Breast epithelium (tissue), 4 donors: ENCODE results near the gene SDS. TPM values are rescaled to one million over a fixed set of nuclear protein-coding genes. Genes with fewer than 3 reads are reported as not detected.

Experiments
- DNase-seq, 2 donors: peaks; one replicate each; pipeline ENCODE4 v3.0.0-alpha.2; 2019; ENCODE audit warnings: low spot score in 2 of 2
- H3K27ac ChIP-seq, 2 donors: fragments of 200-600 bp; sonication (generic) in 1 of 2; one replicate each; pipeline ENCODE4 v1.5.1; 2016 to 2019; ENCODE audit warnings: mild to moderate bottlenecking in 1 of 2
- H3K27me3 ChIP-seq, 2 donors: fragments of 200-600 bp; sonication (generic) in 1 of 2; one replicate each; pipeline versions ENCODE4 v1.5.1 to v1.6.0; 2017 to 2019; ENCODE audit warnings: control low read depth in 1 of 2, mild to moderate bottlenecking in 1 of 2
- H3K36me3 ChIP-seq: fragments of 200-600 bp; one replicate; pipeline ENCODE4 v1.5.1; 2019
- H3K4me1 ChIP-seq, 2 donors: fragments of 200-600 bp; sonication (generic); one replicate each; pipeline ENCODE4 v1.5.1; 2016 to 2019; ENCODE audit warnings: control low read depth in 1 of 2
- H3K4me3 ChIP-seq, 3 donors: fragments of 200-600 bp; sonication (generic); 1 replicate in 2 of 3; 2 replicates in 1 of 3; pipeline ENCODE4 v1.5.1; 2016 to 2019; ENCODE audit warnings: mild to moderate bottlenecking in 3 of 3, moderate library complexity in 2 of 3
- H3K9me3 ChIP-seq, 2 donors: fragments of 200-600 bp; sonication (generic) in 1 of 2; one replicate each; pipeline ENCODE4 v1.5.1; 2016 to 2019; ENCODE audit warnings: control low read depth in 1 of 2
- POLR2A ChIP-seq: fragments of 450-650 bp; IDR thresholded peaks from one replicate; pipeline ENCODE4 v1.6.1; 2016; ENCODE audit warnings: antibody characterized with exemption, mild to moderate bottlenecking, moderate library complexity
- POLR2AphosphoS5 ChIP-seq, 3 donors: sonication (generic); formaldehyde crosslinking; IDR thresholded peaks; one replicate each; pipeline ENCODE4 v1.6.1; 2017; ENCODE audit warnings: antibody characterized with exemption in 3 of 3
- intact Hi-C: fragments of 100-400 bp; cut with DNase I; formaldehyde crosslinking; loops from one replicate; pipeline ENCODE4 v1.15.1; 2023; ENCODE audit warnings: low total_unique reads
- total RNA-seq, 3 donors: library from RNA; depleted of rRNA; stranded (reverse); fragments of >200 nt; gene quantifications; one replicate each; pipeline ENCODE4 v1.1.0, GENCODE V29; 2016
- TF ChIP-seq, protein P1 (sequence below), 3 donors: fragments of 450-650 bp; IDR thresholded peaks; one replicate each; pipeline ENCODE4 v1.5.1; 2016 to 2017; ENCODE audit warnings: antibody characterized with exemption in 3 of 3, mild to moderate bottlenecking in 3 of 3, moderate library complexity in 3 of 3

The SDS gene
- total RNA-seq, 3 donors from 2014 or later, result 0.66 to 12.0 (median 0.80) TPM

GRCh38 chr12:113409462-113410124 is 5.9 kb upstream of the SDS start:
- intact Hi-C loops, result no loop called here

DNA sequence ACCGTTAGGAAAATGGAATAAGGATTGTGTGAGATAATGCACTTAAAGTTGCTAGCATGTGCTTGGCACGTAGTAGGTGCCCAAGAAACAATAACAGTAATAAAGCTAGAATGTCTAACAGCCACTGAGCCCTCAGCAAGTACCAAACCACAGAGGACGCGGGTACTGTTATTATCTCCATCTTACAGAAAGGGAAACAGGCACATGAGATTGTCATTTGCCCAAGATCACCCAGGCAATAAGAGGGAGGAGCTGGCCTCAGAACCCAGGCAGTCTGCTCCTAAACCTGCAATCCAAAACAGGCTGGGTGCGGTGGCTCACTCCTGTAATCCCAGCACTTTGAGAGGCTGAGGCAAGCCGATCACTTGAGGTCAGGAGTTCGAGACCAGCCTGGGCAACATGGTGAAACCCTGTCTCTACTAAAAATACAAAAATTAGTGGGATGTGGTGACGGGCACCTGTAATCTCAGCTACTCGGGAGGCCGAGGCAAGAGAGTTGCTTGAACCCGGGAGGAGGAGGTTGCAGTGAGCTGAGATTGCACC is 5.1 kb upstream of the SDS start:
- H3K9me3 ChIP-seq, result no peaks in the 10 kb centered on the region
- no peaks in the 10 kb centered on the region for H3K36me3 ChIP-seq
- intact Hi-C loops, result no loop called here
- H3K4me3 ChIP-seq, result no peak overlapping the region
- H3K27ac ChIP-seq, result no peak overlapping the region
- DNase-seq, result no peak
- no peaks in the 10 kb centered on the region for H3K4me1 ChIP-seq
- TF ChIP-seq POLR2AphosphoS5 (IDR thresholded peaks at IDR 0.05), result no peak
- TF ChIP-seq, protein P1, sequence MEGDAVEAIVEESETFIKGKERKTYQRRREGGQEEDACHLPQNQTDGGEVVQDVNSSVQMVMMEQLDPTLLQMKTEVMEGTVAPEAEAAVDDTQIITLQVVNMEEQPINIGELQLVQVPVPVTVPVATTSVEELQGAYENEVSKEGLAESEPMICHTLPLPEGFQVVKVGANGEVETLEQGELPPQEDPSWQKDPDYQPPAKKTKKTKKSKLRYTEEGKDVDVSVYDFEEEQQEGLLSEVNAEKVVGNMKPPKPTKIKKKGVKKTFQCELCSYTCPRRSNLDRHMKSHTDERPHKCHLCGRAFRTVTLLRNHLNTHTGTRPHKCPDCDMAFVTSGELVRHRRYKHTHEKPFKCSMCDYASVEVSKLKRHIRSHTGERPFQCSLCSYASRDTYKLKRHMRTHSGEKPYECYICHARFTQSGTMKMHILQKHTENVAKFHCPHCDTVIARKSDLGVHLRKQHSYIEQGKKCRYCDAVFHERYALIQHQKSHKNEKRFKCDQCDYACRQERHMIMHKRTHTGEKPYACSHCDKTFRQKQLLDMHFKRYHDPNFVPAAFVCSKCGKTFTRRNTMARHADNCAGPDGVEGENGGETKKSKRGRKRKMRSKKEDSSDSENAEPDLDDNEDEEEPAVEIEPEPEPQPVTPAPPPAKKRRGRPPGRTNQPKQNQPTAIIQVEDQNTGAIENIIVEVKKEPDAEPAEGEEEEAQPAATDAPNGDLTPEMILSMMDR (IDR thresholded peaks at IDR 0.05), result no peak
- TF ChIP-seq POLR2A, result no peak
- H3K27me3 ChIP-seq, result no peaks in the 10 kb centered on the region

More at GRCh38 chr12:113409462-113410124, 5.9 kb upstream of the SDS start:
- TF ChIP-seq, protein P1 (IDR thresholded peaks at IDR 0.05), result no peak
- H3K27me3 ChIP-seq, result no peaks in the 10 kb centered on the region
- no peaks in the 10 kb centered on the region for H3K36me3 ChIP-seq
- no peak overlapping the region for H3K4me3 ChIP-seq
- no peak overlapping the region for H3K27ac ChIP-seq
- no peak for DNase-seq
- H3K9me3 ChIP-seq, result no peaks in the 10 kb centered on the region
- no peaks in the 10 kb centered on the region for H3K4me1 ChIP-seq

- TF ChIP-seq, protein P1 (IDR thresholded peaks at IDR 0.05), result no peak
- no peak for TF ChIP-seq POLR2AphosphoS5 (IDR thresholded peaks at IDR 0.05)
- Histone ChIP-seq H3K9me3 (no peaks in the 10 kb centered on the region), H3K27ac (no peak overlapping the region), H3K27me3 (no peaks in the 10 kb centered on the region), H3K4me3 (no peak overlapping the region), H3K4me1 (no peaks in the 10 kb centered on the region), H3K36me3 (no peaks in the 10 kb centered on the region)
- intact Hi-C loops, result no loop called here
- no peak for DNase-seq
These were observed 4.4 kb upstream of the SDS start for GRCh38 chr12:113407931-113408600.

GRCh38 chr12:113405694-113406093 is 2.0 kb upstream of the SDS start:
- Histone ChIP-seq H3K27me3 (no peaks in the 10 kb centered on the region), H3K4me1 (no peaks in the 10 kb centered on the region), H3K9me3 (no peaks in the 10 kb centered on the region), H3K27ac (no peak overlapping the region), H3K36me3 (no peaks in the 10 kb centered on the region), H3K4me3 (no peak overlapping the region)
- intact Hi-C loops, result no loop called here
- no peak for DNase-seq
- TF ChIP-seq POLR2AphosphoS5 (IDR thresholded peaks at IDR 0.05), result no peak
- TF ChIP-seq, protein P1 (IDR thresholded peaks at IDR 0.05), result no peak
- no peak for TF ChIP-seq POLR2A

- no peak for DNase-seq
- TF ChIP-seq POLR2A, result no peak
- TF ChIP-seq POLR2AphosphoS5 (IDR thresholded peaks at IDR 0.05), result no peak
- TF ChIP-seq, protein P1 (IDR thresholded peaks at IDR 0.05), result no peak
- Histone ChIP-seq H3K36me3 (no peaks in the 10 kb centered on the region), H3K4me3 (no peak overlapping the region), H3K27ac (no peak overlapping the region), H3K4me1 (no peaks in the 10 kb centered on the region), H3K27me3 (peaks cover 0 to 16% of the 10 kb centered on the region in 2 donors), H3K9me3 (no peaks in the 10 kb centered on the region)
- intact Hi-C loops, result no loop called here
These were observed 964 bp downstream of the SDS start for GRCh38 chr12:113402586-113403260.
